Limb (tissue), 2 donors: ENCODE data around the gene DEFB114.
"Not testable (repeated sequence)": the region's sequence is repeated elsewhere in the genome, so short reads cannot be mapped to it uniquely, and the experiment has no call there.

Source experiments
- DNase-seq, 2 donors: peaks; one replicate each; pipeline ENCODE4 v3.0.0-alpha.2; 2016; ENCODE audit errors: extremely low spot score in 2 of 2

Gene DEFB114

GRCh38 chr6:49964064-49964463, at the start of gene DEFB114:
Gene DEFB114, minus strand, starts transcription at chr6:49964164. Its CDS starts 59 bp downstream, at chr6:49964105.
- DNase-seq = no peak

GRCh38 chr6:50007819-50008218, 43.9 kb upstream of the DEFB114 start:
- no peak for DNase-seq

GRCh38 chr6:50003139-50003538, 39.2 kb upstream of the DEFB114 start:
- DNase-seq = no peak

- DNase-seq = no peak
These were observed 31.3 kb upstream of the DEFB114 start for GRCh38 chr6:49995278-49995677.

- no peak for DNase-seq
These were observed 24.9 kb upstream of the DEFB114 start for GRCh38 chr6:49988900-49989299.

- no peak for DNase-seq
These were observed 23.8 kb upstream of the DEFB114 start for GRCh38 chr6:49987749-49988148.

GRCh38 chr6:49986551-49986950, 22.6 kb upstream of the DEFB114 start:
- DNase-seq = no peak

- no peak for DNase-seq
These were observed 18.1 kb upstream of the DEFB114 start for GRCh38 chr6:49982046-49982445.

- DNase-seq = no peak
These were observed 16.9 kb upstream of the DEFB114 start for GRCh38 chr6:49980898-49981297.

GRCh38 chr6:49979584-49979983, 15.6 kb upstream of the DEFB114 start:
- no peak for DNase-seq

- DNase-seq = no peak
These were observed 14.6 kb upstream of the DEFB114 start for GRCh38 chr6:49978332-49979226.

GRCh38 chr6:49969605-49970004, 5.6 kb upstream of the DEFB114 start, which contains the start of gene DEFB113:
Gene DEFB113, minus strand, starts transcription at chr6:49969625. Its CDS starts 0 bp downstream, at chr6:49969625.
- DNase-seq = no peak

- no peak for DNase-seq
These were observed 2.9 kb upstream of the DEFB114 start for GRCh38 chr6:49966823-49967222.

- no peak for DNase-seq
These were observed 2.4 kb upstream of the DEFB114 start for GRCh38 chr6:49966334-49966733.

GRCh38 chr6:49958180-49958579, 5.8 kb downstream of the DEFB114 start:
- DNase-seq = no peak

- DNase-seq = no peak
These were observed 8.1 kb downstream of the DEFB114 start for GRCh38 chr6:49955847-49956246.

GRCh38 chr6:49951926-49952325, 12.0 kb downstream of the DEFB114 start:
- no peak for DNase-seq

- no peak for DNase-seq
These were observed 13.6 kb downstream of the DEFB114 start for GRCh38 chr6:49950415-49950751.

- DNase-seq = no peak
These were observed 14.9 kb downstream of the DEFB114 start for GRCh38 chr6:49949062-49949461.

GRCh38 chr6:49946835-49947234, 17.1 kb downstream of the DEFB114 start:
- DNase-seq = no peak

GRCh38 chr6:49944068-49944467, 19.9 kb downstream of the DEFB114 start:
- not testable (repeated sequence) for DNase-seq

GRCh38 chr6:49939993-49940498, 23.9 kb downstream of the DEFB114 start:
- no peak for DNase-seq

GRCh38 chr6:49937811-49938210, 26.2 kb downstream of the DEFB114 start:
- DNase-seq = no peak
